ENCODE data around the gene ARSH.
"Not testable (repeated sequence)": the region's sequence is repeated elsewhere in the genome, so short reads cannot be mapped to it uniquely, and the experiment has no call there.

ARSH gene

GRCh38 chrX:3044671-3045070, 38.3 kb downstream of the ARSH start:
- no peak for DNase-seq

- no peak for DNase-seq
Measured at GRCh38 chrX:3046253-3047240, 40.2 kb downstream of the ARSH start.

- DNase-seq, result not testable (repeated sequence)
Measured at GRCh38 chrX:3050523-3051175, 44.3 kb downstream of the ARSH start.

DNA sequence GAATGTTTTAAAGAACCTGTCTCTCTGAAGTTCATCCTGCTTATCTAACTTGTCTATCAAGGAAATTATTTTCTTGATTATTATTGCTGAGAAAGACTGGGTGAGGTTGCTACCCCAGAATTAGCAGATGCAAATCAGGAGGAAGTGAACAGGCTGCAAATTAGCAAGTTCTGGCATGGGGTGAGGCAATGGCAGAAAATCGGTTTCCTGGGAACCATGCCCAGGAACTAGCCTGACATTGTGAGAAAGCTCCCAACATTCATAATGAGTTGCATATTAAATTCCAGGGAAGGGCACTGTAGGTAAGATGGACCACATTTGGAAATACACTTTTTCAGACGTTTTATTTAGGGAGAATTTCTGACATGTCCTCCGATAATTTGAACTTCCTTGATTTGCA, 46.5 kb downstream of the ARSH start:
- DNase-seq, result no peak

DNA sequence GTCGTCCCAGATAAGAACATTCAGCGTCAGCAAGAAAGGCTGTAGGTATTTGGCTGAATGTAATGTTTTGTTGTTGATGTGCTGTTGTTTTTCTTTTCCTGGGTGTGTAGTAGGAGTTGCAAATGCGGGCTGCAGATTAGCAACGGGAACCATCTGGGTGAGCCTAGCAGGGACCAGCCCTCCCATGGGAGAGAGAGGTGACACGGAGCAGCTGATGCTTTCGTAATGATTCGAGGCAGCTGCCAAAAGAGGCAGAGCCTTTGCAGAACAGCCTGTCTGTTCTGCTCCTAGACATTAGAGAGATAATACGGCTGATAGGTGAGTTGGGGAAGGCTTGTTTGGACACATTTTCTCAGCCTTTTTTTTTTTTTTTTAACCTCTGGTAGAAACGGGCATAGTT, 60.2 kb downstream of the ARSH start:
- DNase-seq, result no peak

GRCh38 chrX:3075959-3076358, 69.6 kb downstream of the ARSH start:
- DNase-seq, result no peak

GRCh38 chrX:3076416-3076991, 70.2 kb downstream of the ARSH start:
- DNase-seq, result no peak
